ENCODE data around the gene LRFN2.

Gene LRFN2

DNA sequence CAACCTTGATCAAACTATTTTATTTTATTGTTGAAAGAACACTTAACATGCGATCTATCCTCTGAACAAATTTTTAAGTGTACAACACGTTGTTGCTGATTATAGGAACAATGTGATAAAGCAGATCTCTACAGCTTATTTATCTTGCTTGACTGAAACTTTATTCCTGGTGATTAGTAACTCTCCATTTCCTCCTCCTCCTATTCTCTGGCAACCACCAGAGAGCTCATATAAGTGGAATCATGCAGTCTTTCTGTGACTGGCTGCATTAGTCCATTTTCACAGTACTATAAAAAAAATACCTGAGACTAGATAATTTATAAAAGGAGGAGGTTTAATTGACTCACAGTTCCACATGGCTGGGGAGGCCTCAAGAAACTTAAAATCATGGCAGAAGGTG is 218.1 kb downstream of the LRFN2 start:
- no peak for DNase-seq

DNA sequence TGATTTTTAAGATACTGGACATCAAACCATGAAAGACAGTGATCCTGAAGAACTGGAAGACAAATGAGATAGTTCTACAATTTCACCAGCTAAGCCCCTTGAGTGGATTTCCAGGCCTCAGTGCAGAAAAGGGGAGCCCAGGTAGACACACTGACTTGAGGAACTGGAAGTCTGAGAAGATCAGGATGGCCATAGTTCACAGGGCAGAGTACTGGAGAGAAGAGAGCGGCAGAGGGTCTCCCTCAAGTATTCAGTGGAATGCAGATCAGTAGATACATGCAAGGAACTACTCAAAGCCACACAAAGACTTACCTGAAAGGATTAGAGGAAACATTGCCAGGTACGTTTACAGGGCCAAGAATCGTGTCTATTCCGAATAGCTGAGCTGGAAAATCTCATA is 224.3 kb downstream of the LRFN2 start:
- DNase-seq: no peak

DNA sequence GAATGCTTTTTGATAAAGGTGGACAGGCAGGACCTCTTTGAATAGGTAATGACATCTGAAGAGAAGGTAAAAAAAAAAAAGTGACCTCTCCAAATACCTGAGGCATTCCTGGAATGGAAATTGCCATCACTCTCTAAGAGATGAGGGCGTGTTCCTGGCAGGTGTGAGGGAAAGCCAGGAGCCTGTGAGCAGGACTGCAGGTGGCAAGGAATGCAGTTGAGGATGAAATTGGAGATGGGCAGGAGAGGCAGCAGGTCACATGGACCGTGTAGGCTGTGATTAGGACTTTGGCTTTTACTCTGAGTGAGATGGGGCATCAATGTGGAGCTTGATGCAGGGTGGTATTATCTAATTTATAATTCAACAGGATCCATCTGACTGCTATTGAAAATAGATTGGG is 227.4 kb downstream of the LRFN2 start:
- DNase-seq: no peak

DNA sequence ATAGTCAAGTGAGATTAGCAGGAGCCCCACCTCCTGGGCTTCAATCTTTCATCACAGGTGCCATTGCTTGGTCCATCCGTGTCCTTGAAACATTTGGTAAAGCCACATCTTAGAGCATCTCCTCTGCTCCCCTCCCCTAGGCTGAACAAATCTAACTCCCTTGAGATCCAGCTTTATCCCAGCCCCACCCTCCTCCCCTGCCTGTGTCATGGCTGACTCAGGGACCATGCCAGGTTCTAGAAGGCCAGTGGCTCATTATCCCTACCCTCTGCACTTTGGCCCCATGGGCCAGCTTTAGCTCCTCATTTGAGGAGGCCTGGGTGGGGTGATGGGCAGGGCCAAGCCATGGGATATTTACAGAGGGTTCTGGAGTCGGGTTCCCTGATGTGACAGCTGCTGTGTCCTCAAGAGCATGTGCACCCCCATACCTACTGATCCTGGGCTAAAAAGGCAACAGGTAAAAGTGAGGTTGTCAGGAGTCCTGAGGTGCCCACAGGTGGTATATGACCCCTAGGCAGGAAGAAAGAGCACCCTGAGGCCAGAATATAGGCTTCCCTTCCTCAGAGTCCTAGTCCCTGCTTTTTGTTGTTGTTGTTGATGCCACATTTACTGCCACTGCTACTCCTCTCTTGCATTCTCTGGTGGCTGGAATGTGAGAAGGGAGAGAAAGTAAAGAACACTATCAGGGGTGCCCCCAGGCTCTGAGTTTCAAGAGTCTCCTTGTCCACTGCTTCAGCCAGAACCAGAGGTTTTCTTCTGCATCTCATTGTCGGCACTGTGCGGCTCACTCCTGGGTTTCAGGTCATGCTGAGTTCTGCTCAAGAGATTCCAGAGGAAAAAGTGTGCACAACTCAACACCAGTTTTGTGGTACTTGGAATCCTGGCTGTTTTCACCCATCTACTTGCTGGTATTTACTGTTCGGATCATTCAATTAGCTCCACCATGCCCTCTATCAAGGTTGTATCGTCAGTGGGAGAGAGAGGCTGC is 228.4 kb downstream of the LRFN2 start:
- DNase-seq: no peak

DNA sequence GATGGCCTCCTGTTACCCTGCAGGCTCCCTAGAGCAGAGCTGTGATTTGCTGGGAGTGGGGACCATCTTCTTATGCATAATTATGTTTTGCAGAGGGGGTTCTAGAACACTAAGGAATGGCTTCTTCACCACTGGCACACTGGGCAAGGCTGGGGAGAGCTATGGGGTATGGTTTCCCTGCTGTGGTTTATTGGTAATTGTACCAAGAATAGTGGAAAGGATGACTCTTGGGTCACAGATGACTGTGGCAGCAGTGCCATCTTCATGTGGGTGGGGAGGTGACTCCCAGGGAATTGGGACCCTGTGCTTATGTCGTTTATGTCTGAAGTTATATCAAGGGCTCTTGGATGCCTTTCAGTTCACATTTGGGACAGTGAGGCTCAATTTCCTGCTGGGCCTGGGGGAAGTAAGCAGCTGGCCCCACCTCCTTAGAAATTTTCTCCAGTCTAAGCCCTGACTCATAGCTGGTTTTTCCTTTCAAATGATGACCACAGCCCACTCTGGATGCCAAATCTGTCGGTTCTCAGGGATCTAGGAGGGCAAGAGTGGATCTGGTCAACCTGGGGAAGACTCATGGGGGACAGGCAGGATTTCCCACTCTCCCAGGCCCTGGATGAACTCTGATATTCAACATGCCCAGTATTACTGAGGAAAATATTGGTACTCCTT is 230.8 kb downstream of the LRFN2 start:
- DNase-seq: no peak

DNA sequence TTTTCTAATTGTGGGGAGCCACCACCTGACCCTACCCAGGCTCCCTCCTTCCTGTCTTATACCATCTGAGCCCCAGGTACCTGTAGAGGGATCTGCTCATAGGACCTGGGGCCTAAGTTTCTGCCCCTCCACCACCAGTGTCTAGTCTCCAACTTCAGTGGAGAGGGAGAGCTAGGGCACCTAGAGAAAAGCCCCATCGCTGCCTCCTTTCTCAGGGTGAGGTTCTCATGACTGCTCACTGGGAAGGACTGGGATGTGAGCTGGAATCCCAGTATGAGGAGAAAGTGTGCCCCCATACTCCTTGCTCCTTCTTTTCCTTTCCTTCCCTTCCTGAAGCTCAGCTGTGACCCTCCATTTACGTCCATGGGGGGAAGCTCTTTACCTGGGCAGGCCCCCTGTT is 231.6 kb downstream of the LRFN2 start:
- no peak for DNase-seq

DNA sequence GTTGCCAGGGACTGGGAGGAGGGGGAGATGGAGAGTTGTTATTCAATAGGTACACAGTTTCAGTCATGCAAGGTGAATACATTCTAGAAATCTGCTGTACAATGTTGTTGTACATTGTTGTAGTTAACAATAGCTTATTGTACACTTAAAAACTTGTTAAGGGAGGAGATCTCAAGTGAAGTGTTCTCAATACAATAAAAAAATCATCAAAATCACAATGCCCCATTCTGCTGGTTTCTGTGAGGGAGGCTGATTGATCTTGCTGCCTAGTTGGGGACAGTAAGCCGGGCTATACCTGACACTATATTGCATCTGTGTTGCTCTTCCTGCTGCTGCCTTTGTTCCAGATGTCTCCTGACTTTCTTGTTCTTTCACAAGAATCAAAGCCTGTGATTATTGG is 232.1 kb downstream of the LRFN2 start:
- DNase-seq: no peak

DNA sequence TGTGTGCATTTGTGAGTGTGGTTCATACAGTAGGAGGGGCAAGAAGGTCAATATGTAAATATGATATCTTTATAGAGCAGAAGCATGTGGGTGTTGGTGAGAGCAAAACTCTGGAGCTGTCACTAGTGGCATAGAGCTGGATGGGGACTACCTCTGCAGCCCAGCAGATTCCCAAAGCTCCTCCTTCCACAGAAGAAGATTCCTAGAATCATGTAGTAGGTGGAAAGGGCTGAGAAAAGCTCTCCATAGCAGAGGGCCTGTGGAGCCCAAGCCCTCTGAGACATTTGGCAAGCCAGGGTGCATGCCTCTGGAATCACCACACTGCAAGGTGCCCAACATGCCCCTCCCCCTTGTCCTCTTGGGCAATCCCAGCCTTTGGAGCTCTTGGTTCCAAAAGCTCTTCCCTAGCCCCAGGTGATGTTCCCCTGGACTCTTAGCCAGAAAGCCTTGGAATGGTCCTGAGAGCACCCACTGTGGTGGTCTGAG is 233.2 kb downstream of the LRFN2 start:
- no peak for DNase-seq

DNA sequence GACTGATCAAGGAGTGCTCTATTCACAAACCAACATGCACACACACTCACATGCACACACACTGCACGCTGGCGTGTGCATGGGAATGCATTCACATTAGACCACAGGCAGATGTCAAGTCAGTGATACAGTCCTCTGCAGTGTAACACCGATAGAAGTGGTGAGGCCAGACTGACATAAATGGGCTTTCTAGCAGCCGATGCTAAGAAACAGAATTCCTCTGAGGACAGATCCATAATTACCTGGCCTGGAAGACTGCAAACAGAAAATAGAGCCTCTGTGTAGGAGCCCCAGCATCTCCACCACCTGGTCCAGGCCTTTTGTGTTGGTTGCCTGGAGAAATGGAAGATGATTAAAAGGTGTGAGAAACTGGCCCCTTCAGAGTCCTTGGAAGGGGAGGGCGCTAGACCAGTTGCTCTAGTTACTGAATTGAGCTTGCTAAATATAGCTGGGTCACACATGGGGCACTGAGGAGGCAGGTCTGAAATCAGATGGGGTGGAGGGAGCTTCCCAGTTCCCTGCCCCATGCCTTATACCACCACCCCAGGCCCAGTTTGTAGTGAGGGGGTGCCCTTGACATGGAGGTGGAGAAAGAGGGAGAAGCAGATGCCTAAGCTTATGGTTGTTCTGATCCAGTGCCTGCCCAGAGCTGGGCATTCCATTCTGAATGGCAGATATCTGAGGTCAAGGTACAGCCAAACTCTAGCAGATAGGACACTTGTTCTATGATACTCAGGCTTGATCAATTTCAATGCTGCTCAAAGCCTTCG is 233.8 kb downstream of the LRFN2 start:
- DNase-seq: no peak

DNA sequence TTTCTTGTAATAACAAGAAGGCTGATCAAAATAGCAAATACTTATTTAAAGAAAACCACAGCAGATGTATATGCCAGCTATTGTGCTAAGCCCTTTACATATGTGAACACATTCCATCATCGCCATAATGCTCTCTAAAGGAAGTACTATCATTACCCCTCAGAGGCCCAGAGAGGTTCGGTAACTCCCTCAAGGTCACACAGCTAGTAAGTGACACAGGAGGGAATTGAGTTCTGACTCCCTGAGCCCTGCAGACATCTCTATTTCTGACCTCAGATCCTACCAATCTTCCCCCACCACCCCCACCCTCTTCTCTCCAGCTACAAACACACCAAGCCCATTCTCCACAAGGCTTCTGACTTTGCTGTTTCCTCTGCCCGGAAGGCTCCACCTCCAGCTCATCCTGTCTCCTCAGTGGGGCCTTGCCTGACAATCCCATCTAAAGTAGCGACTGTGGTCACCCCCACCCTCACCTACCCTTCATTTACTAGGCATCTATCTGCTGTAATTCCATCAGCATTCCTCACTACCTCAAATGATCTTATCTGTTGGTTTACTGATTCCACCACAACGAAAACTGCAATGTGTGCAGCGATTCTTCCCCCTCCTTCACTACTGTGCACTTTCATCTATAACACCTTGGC is 234.5 kb downstream of the LRFN2 start:
- no peak for DNase-seq

DNA sequence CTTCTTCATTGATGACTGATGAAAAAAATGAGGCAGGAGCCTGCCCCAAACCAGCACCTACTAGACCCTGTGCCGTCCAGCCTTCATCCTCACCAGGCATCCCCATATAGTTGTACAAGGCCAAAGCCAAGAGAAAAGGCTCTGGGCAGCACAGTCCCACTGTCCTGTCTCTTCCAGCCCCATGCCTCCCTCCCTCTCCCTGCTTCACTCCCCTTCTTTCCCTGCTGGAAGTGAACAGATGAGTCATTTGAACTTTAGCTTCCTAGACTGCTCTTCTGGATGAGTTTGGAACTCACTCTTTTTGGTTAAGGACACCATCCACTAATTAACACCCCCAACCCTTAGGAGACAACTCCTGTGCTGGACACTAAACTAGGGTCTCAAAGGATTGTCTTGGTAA is 235.2 kb downstream of the LRFN2 start:
- DNase-seq: no peak

DNA sequence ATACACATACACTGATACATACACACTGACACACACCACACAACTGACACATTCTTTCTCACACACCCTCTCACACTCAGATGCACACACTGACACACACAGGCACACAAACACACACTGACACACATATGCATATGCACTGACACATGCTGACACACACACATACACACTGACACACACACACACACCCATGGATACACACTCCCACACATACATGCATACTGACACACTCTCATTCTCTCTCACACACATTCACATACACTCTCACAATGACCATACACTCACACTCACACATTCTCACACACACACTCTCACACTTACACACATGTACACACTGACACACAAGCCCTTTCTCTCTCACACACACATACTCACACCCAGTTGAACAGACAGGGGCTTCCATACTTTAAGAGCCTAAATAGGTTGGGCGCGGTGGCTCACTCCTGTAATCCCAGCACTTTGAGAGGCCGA is 236.4 kb downstream of the LRFN2 start:
- DNase-seq: no peak

DNA sequence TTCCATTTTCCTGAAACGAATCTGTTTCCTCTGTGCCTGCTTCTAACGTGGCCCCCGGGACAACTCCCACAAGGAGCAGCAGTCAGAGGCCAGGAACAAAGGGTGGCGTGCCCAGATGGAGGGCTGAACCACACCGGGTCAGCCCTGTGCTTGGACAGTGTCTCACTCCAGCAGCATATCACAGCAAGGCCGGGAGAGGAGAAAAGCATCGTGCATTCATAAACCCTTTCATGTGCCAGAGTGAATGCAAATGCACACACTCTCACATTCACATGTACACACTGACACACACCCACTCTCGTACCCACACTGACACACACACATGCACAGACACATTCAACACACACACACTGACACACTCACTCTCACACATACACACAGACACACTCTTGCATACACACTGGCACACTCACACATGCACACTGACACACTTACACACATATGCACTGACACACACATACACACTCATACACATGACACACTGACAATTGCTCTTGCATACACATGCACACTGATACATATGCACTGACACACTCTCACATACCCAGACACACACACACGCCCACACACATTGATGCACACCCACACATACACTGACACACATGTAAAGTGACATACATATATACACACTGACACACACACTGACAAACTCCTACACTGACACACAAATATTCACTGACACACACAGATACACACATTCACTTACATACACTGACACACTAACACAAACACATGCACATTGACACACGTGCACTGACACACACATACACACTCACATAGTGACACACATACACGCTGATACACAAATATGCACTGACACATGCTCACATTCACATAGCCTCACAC is 237.0 kb downstream of the LRFN2 start:
- no peak for DNase-seq

DNA sequence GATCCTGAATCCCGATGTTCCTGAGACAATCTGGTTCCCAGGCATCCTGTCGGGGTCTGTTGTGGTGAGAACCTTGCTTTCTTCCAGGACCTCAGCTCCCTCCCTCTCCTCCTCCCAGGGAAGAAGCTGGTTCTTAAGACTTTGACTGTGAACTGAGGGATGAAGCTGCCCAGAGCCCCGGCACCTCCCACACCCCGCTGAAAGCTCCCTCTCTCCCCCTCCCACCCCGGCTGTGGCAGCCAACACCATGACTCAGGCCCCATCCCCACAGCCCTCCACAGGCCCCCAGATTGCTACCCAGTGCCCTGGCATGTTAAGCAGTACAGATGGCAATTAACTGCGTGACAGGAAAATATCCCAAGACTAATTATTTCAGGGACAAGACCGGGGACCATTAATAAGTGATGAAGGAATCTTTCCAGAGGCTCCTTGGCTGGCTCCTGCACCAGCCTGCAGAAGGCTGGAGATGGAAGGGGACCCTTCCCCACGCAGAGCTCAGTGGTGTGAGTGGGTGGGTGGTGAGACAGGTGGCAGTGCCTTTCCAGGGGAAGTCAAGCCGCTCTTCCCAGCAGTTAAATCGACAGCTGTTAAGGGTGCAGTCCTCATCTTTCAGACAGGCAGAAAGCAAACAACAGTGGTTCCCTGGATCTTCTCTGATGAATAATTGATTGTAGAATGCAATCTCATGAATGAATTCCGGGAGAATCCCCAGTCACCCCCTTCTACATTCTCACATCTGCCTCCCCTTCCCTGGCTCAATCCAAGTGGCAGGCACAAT is 237.9 kb downstream of the LRFN2 start:
- DNase-seq: no peak

DNA sequence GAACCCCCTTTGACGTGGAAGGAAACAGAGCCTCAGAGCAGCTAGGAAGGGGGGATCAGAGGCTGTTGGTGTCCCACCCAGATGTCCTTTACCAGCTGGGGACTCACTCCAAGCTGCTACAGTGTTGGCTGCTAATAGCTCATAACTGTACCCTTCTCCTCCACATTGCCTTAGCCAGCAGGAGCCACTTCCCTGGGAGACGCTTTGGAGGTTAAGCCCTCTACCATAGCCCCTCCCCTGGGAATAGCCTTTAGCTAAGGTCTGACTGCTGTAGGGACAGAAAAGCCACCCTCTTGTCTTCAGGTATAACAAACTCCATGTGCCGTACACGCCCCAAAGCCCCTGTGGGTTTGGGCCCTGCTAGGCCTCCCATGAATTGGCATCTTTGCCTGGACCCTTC is 238.6 kb downstream of the LRFN2 start:
- no peak for DNase-seq

DNA sequence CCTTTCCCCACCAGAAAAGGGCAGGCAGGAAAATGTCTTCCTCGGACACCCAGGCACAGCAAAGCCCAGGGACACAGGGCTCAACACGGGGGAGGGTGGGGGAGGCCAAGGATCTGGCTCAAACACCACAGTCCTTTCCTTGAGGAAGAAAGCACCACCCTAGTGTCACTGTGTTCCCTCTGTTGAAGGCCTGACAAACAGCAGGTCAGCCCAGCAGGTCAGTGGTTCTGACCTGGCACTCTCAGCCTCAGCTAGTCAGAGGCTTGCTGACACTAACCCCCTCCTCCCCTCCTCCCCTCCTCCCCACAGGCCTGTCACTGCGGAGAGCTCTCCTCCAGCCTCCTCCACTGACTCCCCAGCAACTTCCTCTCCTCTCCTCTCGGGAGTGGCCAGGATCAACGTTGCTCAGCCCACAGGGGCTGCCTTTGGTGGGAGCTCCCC is 239.6 kb downstream of the LRFN2 start:
- no peak for DNase-seq

DNA sequence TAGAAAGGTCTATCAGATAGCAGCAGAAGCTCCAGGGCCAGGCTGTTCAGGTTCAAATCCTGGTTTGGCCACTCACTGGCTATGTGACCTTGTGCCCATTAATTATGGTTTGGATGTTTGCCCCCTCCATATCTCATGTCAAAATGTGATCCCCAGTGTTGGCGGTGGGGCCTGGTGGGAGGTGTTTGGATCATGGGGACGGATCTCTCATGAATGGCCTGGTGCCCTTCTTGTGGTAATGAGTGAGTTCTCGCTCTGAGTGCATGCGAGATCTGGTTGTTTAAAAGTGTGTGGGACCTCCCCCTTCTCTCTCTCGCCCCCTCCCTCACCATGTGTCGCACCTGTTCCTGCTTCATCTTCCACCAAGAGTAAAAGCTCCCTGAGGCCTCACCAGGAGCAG is 240.9 kb downstream of the LRFN2 start:
- no peak for DNase-seq

DNA sequence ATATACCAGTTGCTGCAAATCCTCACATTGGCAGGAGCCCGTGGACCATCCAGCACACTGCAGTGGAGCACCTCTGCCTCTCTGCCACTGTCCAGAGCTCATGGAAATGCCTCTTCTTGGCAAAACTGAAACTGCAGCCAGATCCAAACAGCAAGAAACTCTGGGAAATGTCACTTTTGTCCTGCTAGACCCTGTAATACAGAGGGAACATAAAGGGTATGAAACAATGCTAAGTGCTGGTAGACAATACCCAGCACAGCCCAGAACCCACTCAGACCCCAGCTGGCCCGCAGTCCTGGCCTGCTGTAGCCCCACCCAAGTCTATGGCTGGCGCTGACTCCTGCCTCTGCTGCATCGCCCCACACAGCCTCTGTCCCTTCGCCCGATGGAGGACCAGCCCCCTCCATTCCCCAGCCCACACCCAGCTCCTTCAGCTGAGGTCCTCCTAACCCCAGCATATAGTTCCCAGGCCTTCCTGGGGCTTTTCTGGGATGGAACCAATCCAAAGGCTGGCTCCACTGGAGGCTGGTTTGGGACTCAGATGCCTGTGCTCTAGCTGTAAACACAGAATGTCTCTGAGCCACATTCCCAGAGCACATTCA is 242.5 kb downstream of the LRFN2 start:
- no peak for DNase-seq

DNA sequence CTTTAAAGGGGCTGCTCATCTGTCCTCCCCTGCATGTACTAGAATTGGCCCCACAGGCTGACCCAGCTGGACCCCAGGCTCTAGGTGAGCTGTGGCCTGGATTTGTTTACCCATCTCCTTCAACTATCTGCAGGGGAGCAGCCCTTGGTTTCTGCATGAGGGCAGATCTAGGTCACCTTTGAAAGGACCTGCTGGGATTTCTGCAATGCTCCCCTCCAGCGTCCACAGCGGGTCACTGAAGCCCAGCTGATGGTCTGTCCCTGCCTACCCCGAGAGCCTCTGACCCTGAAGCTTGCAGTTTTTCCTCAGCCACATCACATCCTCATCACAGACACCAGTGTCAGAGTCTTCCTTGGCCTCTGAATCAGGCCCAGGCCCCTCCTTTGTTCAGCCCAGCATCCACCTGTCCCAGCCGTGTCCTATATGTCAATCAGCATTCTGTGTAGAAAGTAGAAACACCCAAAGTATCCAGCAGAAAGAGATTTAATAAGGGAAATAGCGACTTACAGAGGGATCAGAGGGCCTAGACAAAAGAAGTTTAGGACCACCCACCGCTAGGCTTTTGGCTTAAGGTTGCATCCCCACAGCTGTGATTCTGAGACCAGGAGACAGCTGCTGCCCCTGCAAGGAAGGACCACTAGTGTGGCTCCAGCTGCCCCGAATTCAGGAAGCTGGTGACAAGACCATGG is 243.1 kb downstream of the LRFN2 start:
- DNase-seq: no peak

All from hippocampal formation (tissue), 2 donors.